ENCODE measurements around the gene PAFAH2. TPM values are rescaled to one million over a fixed set of nuclear protein-coding genes. Genes with fewer than 3 reads are reported as not detected.

PAFAH2 gene
- total RNA-seq, 2 experiments from 2014 or later = 7.4 to 8.0 TPM

- CTCF ChIA-PET = interaction anchor here (0.9 to 12.6 kb wide), 5 partner anchors 9 to 141 kb away, joined by 3 to 417 read pairs (median 3); partner anchors contain the start of gene STMN1
- POLR2A ChIA-PET = interaction anchor here (0.6 to 10.0 kb wide), 4 partner anchors 66 to 425 kb away, joined by 3 to 160 read pairs (median 3); partner anchors contain the start of gene STMN1
- Mint-ChIP-seq H3K4me3 (no peak overlapping the region), H3K4me1 (ENCODE audit: low read depth) (peaks cover 12% of the 10 kb centered on the region), H3K9me3 (no peaks in the 10 kb centered on the region), H3K36me3 (ENCODE audit: low read depth) (no peaks in the 10 kb centered on the region), H3K27me3 (no peaks in the 10 kb centered on the region), H3K27ac (no peak overlapping the region)
- no peak for ATAC-seq
- intact Hi-C loops (cut with micrococcal nuclease) = loop anchor here (2.0 kb wide), 1 partner anchor 94 kb away; no protein-coding TSS in a partner anchor
- TF ChIP-seq CTCF (IDR thresholded peaks at IDR 0.05) = no peak
- no peak for DNase-seq
Measured at GRCh38 chr1:25999041-25999800, 1.4 kb upstream of the PAFAH2 start.

- ATAC-seq (peak; percentile 5), DNase-seq (peak; percentile 20)
- TF ChIP-seq CTCF (IDR thresholded peaks at IDR 0.05) = no peak
- H3K27ac Mint-ChIP-seq = peak overlapping the region; percentile 98
- ChIA-PET CTCF (interaction anchor here (0.6 to 12.6 kb wide), 36 partner anchors 9 to 456 kb away, joined by 3 to 417 read pairs (median 4); partner anchors contain the start of genes MTFR1L, PAQR7, STMN1 and ZNF593), POLR2A (interaction anchor here (0.5 to 10.0 kb wide), 9 partner anchors 9 to 212 kb away, joined by 3 to 160 read pairs (median 4); partner anchors contain the start of gene STMN1)
- peak overlapping the region; percentile 94 for H3K4me3 Mint-ChIP-seq
- H3K4me1 Mint-ChIP-seq (ENCODE audit: low read depth) = peaks cover 27% of the 10 kb centered on the region
- no peaks in the 10 kb centered on the region for H3K27me3 Mint-ChIP-seq
- H3K9me3 Mint-ChIP-seq = no peaks in the 10 kb centered on the region
- H3K36me3 Mint-ChIP-seq (ENCODE audit: low read depth) = peaks cover 1% of the 10 kb centered on the region
- intact Hi-C loops (cut with micrococcal nuclease) = no loop called here
Measured at GRCh38 chr1:25996966-25997827, 666 bp downstream of the PAFAH2 start.

GRCh38 chr1:25994402-25995150 lies 3.3 kb downstream of the PAFAH2 start:
- no peak for TF ChIP-seq CTCF (IDR thresholded peaks at IDR 0.05)
- intact Hi-C loops (cut with micrococcal nuclease) = no loop called here
- no peaks in the 10 kb centered on the region for H3K9me3 Mint-ChIP-seq
- H3K27me3 Mint-ChIP-seq = no peaks in the 10 kb centered on the region
- POLR2A ChIA-PET = interaction anchor here (0.9 to 10.0 kb wide), 4 partner anchors 14 to 119 kb away, joined by 3 to 160 read pairs (median 3); partner anchors contain the start of genes PAQR7 and STMN1
- H3K4me1 Mint-ChIP-seq (ENCODE audit: low read depth) = peaks cover 40% of the 10 kb centered on the region
- no peak overlapping the region for H3K27ac Mint-ChIP-seq
- CTCF ChIA-PET = interaction anchor here (1.0 to 12.6 kb wide), 4 partner anchors 23 to 239 kb away, joined by 3 to 417 read pairs (median 3); partner anchors contain the start of genes CEP85, PAQR7 and STMN1
- H3K36me3 Mint-ChIP-seq (ENCODE audit: low read depth) = peaks cover 3% of the 10 kb centered on the region
- no peak overlapping the region for H3K4me3 Mint-ChIP-seq
- ATAC-seq = no peak
- DNase-seq = no peak

- ATAC-seq = no peak
- Mint-ChIP-seq H3K4me1 (ENCODE audit: low read depth) (peaks cover 45% of the 10 kb centered on the region), H3K27me3 (no peaks in the 10 kb centered on the region), H3K27ac (peak overlapping the region; percentile 26), H3K4me3 (no peak overlapping the region), H3K36me3 (ENCODE audit: low read depth) (peaks cover 7% of the 10 kb centered on the region), H3K9me3 (no peaks in the 10 kb centered on the region)
- ChIA-PET CTCF (interaction anchor here (0.6 to 12.6 kb wide), 5 partner anchors 16 to 97 kb away, joined by 3 to 417 read pairs (median 3); partner anchors contain the start of gene STMN1), POLR2A (interaction anchor here (10.0 kb wide), 1 partner anchor 92 kb away, joined by 160 read pairs; the partner anchor contains the start of gene STMN1)
- TF ChIP-seq CTCF (IDR thresholded peaks at IDR 0.05) = no peak
- no peak for DNase-seq
- intact Hi-C loops (cut with micrococcal nuclease) = no loop called here
Measured at GRCh38 chr1:25993197-25993951, 4.5 kb downstream of the PAFAH2 start.
